ENCODE measurements around the gene KIAA0753. TPM values are rescaled to one million over a fixed set of nuclear protein-coding genes. Genes with fewer than 3 reads are reported as not detected.

The KIAA0753 gene
- polyA plus RNA-seq, 1 of the 3 experiments (the other 2 are of a cell fraction), result 7.2 TPM

DNA sequence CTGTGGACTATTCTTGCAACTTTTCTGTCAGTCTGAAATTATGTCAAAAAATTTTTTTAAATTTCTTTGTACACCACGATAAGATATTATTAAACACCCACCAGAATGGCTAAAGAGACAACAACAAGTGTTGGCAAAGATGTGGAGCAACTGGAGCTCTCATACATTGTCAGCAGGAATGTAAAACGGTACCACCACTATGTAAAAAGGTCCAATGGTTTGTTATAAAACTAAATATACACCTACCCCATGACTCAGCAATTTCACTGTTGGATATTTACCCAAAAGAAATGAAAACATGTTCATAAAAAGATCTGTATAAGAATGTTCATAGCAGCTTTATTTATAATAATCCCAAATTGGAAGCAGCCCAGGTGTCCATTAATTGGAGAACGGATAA lies 7.2 kb downstream of the KIAA0753 start:
- ChIA-PET CTCF (no interaction called here), POLR2A (no interaction called here)
- H3K9me2 ChIP-seq, result no peaks in the 10 kb centered on the region
- no peak overlapping the region for H3K27ac ChIP-seq (ENCODE audit: low read depth in 2 of 2, low read length in 1 of 2)
- DNase-seq, result no peak
- 95% methylated on average over 3 of the region's 3 CpGs for WGBS (ENCODE audit: low lambda C conversion rate)
- H3F3A ChIP-seq (replicated peaks; ENCODE audit: insufficient read depth), result peaks cover 7% of the 10 kb centered on the region
- no peak overlapping the region for H3K9ac ChIP-seq
- no peak for TF ChIP-seq TEAD4 (IDR thresholded peaks at IDR 0.05; ENCODE audit: borderline replicate concordance, insufficient read depth)
- TF ChIP-seq, protein P1, sequence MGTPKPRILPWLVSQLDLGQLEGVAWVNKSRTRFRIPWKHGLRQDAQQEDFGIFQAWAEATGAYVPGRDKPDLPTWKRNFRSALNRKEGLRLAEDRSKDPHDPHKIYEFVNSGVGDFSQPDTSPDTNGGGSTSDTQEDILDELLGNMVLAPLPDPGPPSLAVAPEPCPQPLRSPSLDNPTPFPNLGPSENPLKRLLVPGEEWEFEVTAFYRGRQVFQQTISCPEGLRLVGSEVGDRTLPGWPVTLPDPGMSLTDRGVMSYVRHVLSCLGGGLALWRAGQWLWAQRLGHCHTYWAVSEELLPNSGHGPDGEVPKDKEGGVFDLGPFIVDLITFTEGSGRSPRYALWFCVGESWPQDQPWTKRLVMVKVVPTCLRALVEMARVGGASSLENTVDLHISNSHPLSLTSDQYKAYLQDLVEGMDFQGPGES (IDR thresholded peaks at IDR 0.05; ENCODE audit: low read depth, low read length), result no peak
- TF ChIP-seq RCOR1 (IDR thresholded peaks at IDR 0.05; ENCODE audit: low read length), result no peak
- no peak for TF ChIP-seq TCF12 (IDR thresholded peaks at IDR 0.05)
- no peak for TF ChIP-seq SIN3A (IDR thresholded peaks at IDR 0.05; ENCODE audit: borderline replicate concordance, low read depth, low read length)
- TF ChIP-seq NFIC (IDR thresholded peaks at IDR 0.05; ENCODE audit: borderline replicate concordance), result no peak
- TF ChIP-seq MEF2A (IDR thresholded peaks at IDR 0.05; ENCODE audit: borderline replicate concordance, low read depth), result no peak
- no peak for TF ChIP-seq JUND (IDR thresholded peaks at IDR 0.05)
- no peak overlapping the region for H2AFZ ChIP-seq (ENCODE audit: low read depth)
- H3K36me3 ChIP-seq (replicated peaks in 1 of 2; ENCODE audit: control insufficient read depth in 1 of 2, insufficient read depth in 2 of 2, low read length in 1 of 2), result peaks cover 54 to 60% of the 10 kb centered on the region in 2 experiments
- H3K4me1 ChIP-seq (ENCODE audit: control insufficient read depth in 1 of 2, insufficient read depth in 2 of 2, low read depth in 1 of 2, low read length in 1 of 2), result no peaks in the 10 kb centered on the region; a peak in 1 of 4 replicates
- no peak overlapping the region for H3K4me3 ChIP-seq (ENCODE audit: low read depth in 2 of 2, low read length in 1 of 2)
- no peaks in the 10 kb centered on the region for H3K27me3 ChIP-seq (ENCODE audit: insufficient read depth)
- no peak overlapping the region for H3K4me2 ChIP-seq
- peaks cover 17% of the 10 kb centered on the region for H3K79me2 ChIP-seq (ENCODE audit: insufficient read depth)
- no peaks in the 10 kb centered on the region; the same call in 1 of the 2 replicates for H4K20me1 ChIP-seq (ENCODE audit: insufficient read depth)
- H3K9me3 ChIP-seq, result no peaks in the 10 kb centered on the region

- H3K9ac ChIP-seq, result no peak overlapping the region
- no peaks in the 10 kb centered on the region for H3K27me3 ChIP-seq (ENCODE audit: insufficient read depth)
- ChIA-PET POLR2A (no interaction called here), CTCF (no interaction called here)
- no peak for DNase-seq
- TF ChIP-seq RXRA (IDR thresholded peaks at IDR 0.05; ENCODE audit: borderline replicate concordance, low read depth), result no peak
- H3K4me1 ChIP-seq (ENCODE audit: control insufficient read depth in 1 of 2, insufficient read depth in 2 of 2, low read depth in 1 of 2, low read length in 1 of 2), result no peaks in the 10 kb centered on the region; a peak in 1 of 4 replicates
- H3K36me3 ChIP-seq (replicated peaks in 1 of 2; ENCODE audit: control insufficient read depth in 1 of 2, insufficient read depth in 2 of 2, low read length in 1 of 2), result peaks cover 58 to 67% of the 10 kb centered on the region in 2 experiments
- H3K79me2 ChIP-seq (ENCODE audit: insufficient read depth), result peaks cover 14% of the 10 kb centered on the region; the same call in 1 of the 2 replicates
- no peak overlapping the region for H3K4me3 ChIP-seq (ENCODE audit: low read depth in 2 of 2, low read length in 1 of 2)
- peaks cover 7% of the 10 kb centered on the region for H3F3A ChIP-seq (replicated peaks; ENCODE audit: insufficient read depth)
- no peaks in the 10 kb centered on the region for H3K9me3 ChIP-seq
- no peaks in the 10 kb centered on the region; the same call in 1 of the 2 replicates for H4K20me1 ChIP-seq (ENCODE audit: insufficient read depth)
- no peak overlapping the region for H3K4me2 ChIP-seq
- H3K9me2 ChIP-seq, result no peaks in the 10 kb centered on the region
- H2AFZ ChIP-seq (ENCODE audit: low read depth), result no peak overlapping the region
- H3K27ac ChIP-seq (ENCODE audit: low read depth in 2 of 2, low read length in 1 of 2), result no peak overlapping the region
These were observed 8.0 kb downstream of the KIAA0753 start for GRCh38 chr17:6632530-6632929.

GRCh38 chr17:6630390-6630789 lies 10.1 kb downstream of the KIAA0753 start:
- H2AFZ ChIP-seq (ENCODE audit: low read depth), result no peak overlapping the region
- no peak overlapping the region for H3K27ac ChIP-seq (ENCODE audit: low read depth in 2 of 2, low read length in 1 of 2)
- WGBS (ENCODE audit: low lambda C conversion rate), result 88% methylated on average over 1 of the region's 1 CpG
- no peak overlapping the region for H3K4me2 ChIP-seq
- H3K27me3 ChIP-seq (ENCODE audit: insufficient read depth), result no peaks in the 10 kb centered on the region
- H3K79me2 ChIP-seq (ENCODE audit: insufficient read depth), result peaks cover 28% of the 10 kb centered on the region; the same call in 1 of the 2 replicates
- peaks cover 7% of the 10 kb centered on the region for H3F3A ChIP-seq (replicated peaks; ENCODE audit: insufficient read depth)
- DNase-seq, result no peak
- no peaks in the 10 kb centered on the region for H3K9me3 ChIP-seq
- H3K4me3 ChIP-seq (ENCODE audit: low read depth in 2 of 2, low read length in 1 of 2), result no peak overlapping the region
- H3K36me3 ChIP-seq (replicated peaks in 1 of 2; ENCODE audit: control insufficient read depth in 1 of 2, insufficient read depth in 2 of 2, low read length in 1 of 2), result peaks cover 78 to 81% of the 10 kb centered on the region in 2 experiments
- H3K4me1 ChIP-seq (ENCODE audit: control insufficient read depth in 1 of 2, insufficient read depth in 2 of 2, low read depth in 1 of 2, low read length in 1 of 2), result no peaks in the 10 kb centered on the region; a peak in 1 of 4 replicates
- TF ChIP-seq YY1 (IDR thresholded peaks at IDR 0.05; ENCODE audit: low read depth) (no peak), TAF1 (IDR thresholded peaks at IDR 0.05; ENCODE audit: borderline replicate concordance, low read depth, low read length) (no peak), SIN3A (IDR thresholded peaks at IDR 0.05; ENCODE audit: borderline replicate concordance, low read depth, low read length) (no peak), CHD2 (IDR thresholded peaks at IDR 0.05; ENCODE audit: low read length, partially characterized antibody) (no peak), TCF12 (IDR thresholded peaks at IDR 0.05) (no peak), NRF1 (IDR thresholded peaks at IDR 0.05; ENCODE audit: low read depth, low read length) (no peak), PBX3 (IDR thresholded peaks at IDR 0.05) (no peak), RCOR1 (IDR thresholded peaks at IDR 0.05; ENCODE audit: low read length) (no peak), RAD21 (IDR thresholded peaks at IDR 0.05; ENCODE audit: low read length) (no peak), RXRA (IDR thresholded peaks at IDR 0.05; ENCODE audit: borderline replicate concordance, low read depth) (no peak), FOXM1 (IDR thresholded peaks at IDR 0.05; ENCODE audit: low read depth) (no peak), EZH2phosphoT487 (IDR thresholded peaks at IDR 0.05; ENCODE audit: borderline replicate concordance, low read depth) (no peak)
- TF ChIP-seq, protein P1 (IDR thresholded peaks at IDR 0.05; ENCODE audit: low read depth, low read length), result no peak
- H3K9ac ChIP-seq, result no peak overlapping the region
- no peaks in the 10 kb centered on the region for H3K9me2 ChIP-seq
- peaks cover 7% of the 10 kb centered on the region; the same call in 1 of the 2 replicates for H4K20me1 ChIP-seq (ENCODE audit: insufficient read depth)
- CTCF ChIA-PET, result no interaction called here
- POLR2A ChIA-PET, result no interaction called here

Data from SK-N-SH (cell line).